HEK293 (cell line): ENCODE results near the gene AGR2.

ENCODE experiments used
- CTCF ChIA-PET: fragments of 350-600 bp; formaldehyde crosslinking; extraction: SDS; loops from one replicate; lab custom pipeline; 2021; ENCODE audit warnings: antibody characterized with exemption; lab: Yijun Ruan, JAX
- POLR2A ChIA-PET: fragments of 300-600 bp; formaldehyde crosslinking; extraction: SDS; loops from one replicate; lab custom pipeline; 2020; ENCODE audit warnings: antibody characterized with exemption, inconsistent platforms; lab: Yijun Ruan, JAX
- H3K27ac ChIP-seq: fragments of 200-500 bp; sonication (Bioruptor generic); 2 replicates; pipeline ENCODE4 v1.5.1; 2014; ENCODE audit warnings: low read depth, low read length, control low read depth, inconsistent platforms; ENCODE audit errors: extremely low read depth
- H3K36me3 ChIP-seq, 2 experiments: fragments of 200-500 bp in 1 of 2; sonication (Bioruptor generic) in 1 of 2; 1 replicate in 1 of 2; 2 replicates in 1 of 2; pipeline ENCODE4 v1.5.1; 2014 to 2017; ENCODE audit warnings: inconsistent platforms in 2 of 2, low read length in 2 of 2; ENCODE audit not compliant: control insufficient read depth in 2 of 2, insufficient read depth in 1 of 2
- H3K4me1 ChIP-seq: fragments of 200-500 bp; sonication (Bioruptor generic); 2 replicates; pipeline ENCODE4 v1.5.1; 2014; ENCODE audit warnings: mild to moderate bottlenecking, low read length, inconsistent platforms; ENCODE audit not compliant: control insufficient read depth, insufficient read depth
- H3K4me3 ChIP-seq: 2 replicates; pipeline ENCODE4 v1.5.1; 2011; ENCODE audit warnings: low read depth, mild to moderate bottlenecking, control low read depth, low read length, moderate library complexity
- H3K9me3 ChIP-seq: fragments of 200-500 bp; sonication (Bioruptor generic); 2 replicates; pipeline ENCODE4 v1.5.1; 2014; ENCODE audit warnings: low read depth, low read length, inconsistent platforms; ENCODE audit not compliant: control insufficient read depth, insufficient read depth
- GFI1B ChIP-seq: fragments of 450-650 bp; formaldehyde crosslinking; IDR thresholded peaks from 2 replicates; pipeline ENCODE4 v1.5.1; 2016; ENCODE audit warnings: missing biosample characterization, missing genetic modification characterization
- TRIM28 ChIP-seq: IDR thresholded peaks from 2 replicates; pipeline ENCODE4 v1.6.1; 2011; ENCODE audit warnings: low read length, control low read depth, borderline replicate concordance
- ZBTB17 ChIP-seq: fragments of 450-650 bp; formaldehyde crosslinking; IDR thresholded peaks from 2 replicates; pipeline ENCODE4 v1.5.1; 2016; ENCODE audit warnings: missing biosample characterization, missing genetic modification characterization
- ZBTB26 ChIP-seq: fragments of 450-650 bp; formaldehyde crosslinking; optimal IDR thresholded peaks from 2 replicates; pipeline ENCODE3; 2016; ENCODE audit warnings: missing biosample characterization, mild to moderate bottlenecking, missing genetic modification characterization
- ZBTB44 ChIP-seq: fragments of 450-650 bp; IDR thresholded peaks from 2 replicates; pipeline ENCODE4 v1.5.1; 2018; ENCODE audit warnings: missing biosample characterization, mild to moderate bottlenecking, missing genetic modification characterization
- ZBTB8A ChIP-seq: fragments of 450-650 bp; formaldehyde crosslinking; IDR thresholded peaks from 2 replicates; pipeline ENCODE4 v1.5.1; 2016; ENCODE audit warnings: missing biosample characterization, missing genetic modification characterization
- ZFP41 ChIP-seq: fragments of 450-650 bp; formaldehyde crosslinking; IDR thresholded peaks from 2 replicates; pipeline ENCODE4 v1.5.1; 2016; ENCODE audit warnings: missing biosample characterization, missing genetic modification characterization, borderline replicate concordance
- ZNF114 ChIP-seq: fragments of 450-650 bp; formaldehyde crosslinking; IDR thresholded peaks from 2 replicates; pipeline ENCODE4 v1.5.0; 2017; ENCODE audit warnings: missing biosample characterization, missing genetic modification characterization
- ZNF157 ChIP-seq: fragments of 450-650 bp; formaldehyde crosslinking; IDR thresholded peaks from 2 replicates; pipeline ENCODE4 v1.5.1; 2016; ENCODE audit warnings: missing biosample characterization, missing genetic modification characterization
- ZNF19 ChIP-seq: fragments of 450-650 bp; formaldehyde crosslinking; IDR thresholded peaks from 2 replicates; pipeline ENCODE4; 2016; ENCODE audit warnings: missing biosample characterization, missing genetic modification characterization, low read depth
- ZNF324 ChIP-seq: fragments of 450-650 bp; formaldehyde crosslinking; IDR thresholded peaks from 2 replicates; pipeline ENCODE4 v1.5.1; 2016; ENCODE audit warnings: missing biosample characterization, missing genetic modification characterization
- ZNF335 ChIP-seq: fragments of 450-650 bp; formaldehyde crosslinking; conservative IDR thresholded peaks from 2 replicates; pipeline ENCODE4 v1.5.1; 2016; ENCODE audit warnings: missing biosample characterization, missing genetic modification characterization
- ZNF350 ChIP-seq: fragments of 450-650 bp; formaldehyde crosslinking; IDR thresholded peaks from 2 replicates; pipeline ENCODE4 v1.5.0; 2017; ENCODE audit warnings: missing biosample characterization, mild to moderate bottlenecking, missing genetic modification characterization
- ZNF37A ChIP-seq: fragments of 450-650 bp; IDR thresholded peaks from 2 replicates; pipeline ENCODE4 v1.5.1; 2018; ENCODE audit warnings: missing biosample characterization, missing genetic modification characterization
- ZNF391 ChIP-seq: fragments of 450-650 bp; formaldehyde crosslinking; IDR thresholded peaks from 2 replicates; pipeline ENCODE4 v1.5.1; 2016; ENCODE audit warnings: low read depth, missing biosample characterization, missing genetic modification characterization, borderline replicate concordance
- ZNF423 ChIP-seq: fragments of 450-650 bp; formaldehyde crosslinking; IDR thresholded peaks from 2 replicates; pipeline ENCODE4 v1.5.1; 2016; ENCODE audit warnings: missing biosample characterization, missing genetic modification characterization
- ZNF521 ChIP-seq: fragments of 450-650 bp; formaldehyde crosslinking; IDR thresholded peaks from 2 replicates; pipeline ENCODE4 v1.5.1; 2017; ENCODE audit warnings: missing biosample characterization, mild to moderate bottlenecking, missing genetic modification characterization
- ZNF558 ChIP-seq: fragments of 450-650 bp; formaldehyde crosslinking; IDR thresholded peaks from 2 replicates; pipeline ENCODE4 v1.5.1; 2016; ENCODE audit warnings: missing biosample characterization, missing genetic modification characterization
- ZNF571 ChIP-seq: fragments of 450-650 bp; formaldehyde crosslinking; IDR thresholded peaks from 2 replicates; pipeline ENCODE4 v1.5.0; 2017; ENCODE audit warnings: missing biosample characterization, missing genetic modification characterization
- ZNF629 ChIP-seq: fragments of 450-650 bp; formaldehyde crosslinking; IDR thresholded peaks from 2 replicates; pipeline ENCODE4 v1.5.1; 2017; ENCODE audit warnings: missing biosample characterization, missing genetic modification characterization
- ZNF660 ChIP-seq: fragments of 450-650 bp; IDR thresholded peaks from 2 replicates; pipeline ENCODE4 v1.5.1; 2018; ENCODE audit warnings: missing biosample characterization, mild to moderate bottlenecking, missing genetic modification characterization
- ZSCAN16 ChIP-seq: fragments of 450-650 bp; formaldehyde crosslinking; IDR thresholded peaks from 2 replicates; pipeline ENCODE4 v1.5.1; 2016; ENCODE audit warnings: missing biosample characterization, missing genetic modification characterization
- ZSCAN4 ChIP-seq: fragments of 450-650 bp; formaldehyde crosslinking; IDR thresholded peaks from 2 replicates; pipeline ENCODE4 v1.5.1; 2017; ENCODE audit warnings: missing biosample characterization, missing genetic modification characterization
- TF ChIP-seq, protein P1 (sequence below): fragments of 450-650 bp; formaldehyde crosslinking; IDR thresholded peaks from 2 replicates; pipeline ENCODE4 v1.5.1; 2017; ENCODE audit warnings: missing biosample characterization, missing genetic modification characterization
- TF ChIP-seq, protein P2 (sequence below): fragments of 450-650 bp; formaldehyde crosslinking; IDR thresholded peaks from 2 replicates; pipeline ENCODE4 v1.5.1; 2016; ENCODE audit warnings: missing biosample characterization, missing genetic modification characterization

AGR2 gene

DNA sequence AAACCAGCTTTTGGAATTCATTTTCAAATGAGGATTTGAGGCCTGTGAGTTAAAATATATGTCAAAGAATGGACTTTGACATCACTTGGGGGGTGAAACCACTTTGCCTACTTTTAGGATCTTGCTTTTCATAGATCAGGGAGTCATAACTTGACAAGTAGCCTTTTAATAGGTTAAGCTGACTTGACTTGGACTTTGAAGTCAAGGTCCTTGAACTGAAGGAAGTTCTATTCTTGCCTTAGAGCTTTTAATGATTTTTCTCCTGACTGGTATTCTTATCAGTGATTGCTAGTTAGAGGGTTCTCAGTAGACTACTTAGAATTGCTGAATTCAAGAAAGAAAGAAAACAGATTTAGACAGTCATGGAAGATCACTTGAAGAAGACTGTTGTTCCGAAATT is 17.7 kb downstream of the AGR2 start:
- H3K27ac ChIP-seq: no peak overlapping the region
- no peaks in the 10 kb centered on the region for H3K36me3 ChIP-seq
- no peak overlapping the region for H3K4me3 ChIP-seq
- no peaks in the 10 kb centered on the region for H3K4me1 ChIP-seq
- no peak for TF ChIP-seq ZNF391 (tag by site-specific recombination)
- TF ChIP-seq, protein P1, sequence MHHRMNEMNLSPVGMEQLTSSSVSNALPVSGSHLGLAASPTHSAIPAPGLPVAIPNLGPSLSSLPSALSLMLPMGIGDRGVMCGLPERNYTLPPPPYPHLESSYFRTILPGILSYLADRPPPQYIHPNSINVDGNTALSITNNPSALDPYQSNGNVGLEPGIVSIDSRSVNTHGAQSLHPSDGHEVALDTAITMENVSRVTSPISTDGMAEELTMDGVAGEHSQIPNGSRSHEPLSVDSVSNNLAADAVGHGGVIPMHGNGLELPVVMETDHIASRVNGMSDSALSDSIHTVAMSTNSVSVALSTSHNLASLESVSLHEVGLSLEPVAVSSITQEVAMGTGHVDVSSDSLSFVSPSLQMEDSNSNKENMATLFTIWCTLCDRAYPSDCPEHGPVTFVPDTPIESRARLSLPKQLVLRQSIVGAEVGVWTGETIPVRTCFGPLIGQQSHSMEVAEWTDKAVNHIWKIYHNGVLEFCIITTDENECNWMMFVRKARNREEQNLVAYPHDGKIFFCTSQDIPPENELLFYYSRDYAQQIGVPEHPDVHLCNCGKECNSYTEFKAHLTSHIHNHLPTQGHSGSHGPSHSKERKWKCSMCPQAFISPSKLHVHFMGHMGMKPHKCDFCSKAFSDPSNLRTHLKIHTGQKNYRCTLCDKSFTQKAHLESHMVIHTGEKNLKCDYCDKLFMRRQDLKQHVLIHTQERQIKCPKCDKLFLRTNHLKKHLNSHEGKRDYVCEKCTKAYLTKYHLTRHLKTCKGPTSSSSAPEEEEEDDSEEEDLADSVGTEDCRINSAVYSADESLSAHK (tag by site-specific recombination): no peak
- TF ChIP-seq ZSCAN4 (tag by site-specific recombination): no peak
- TF ChIP-seq ZNF629 (tag by site-specific recombination): no peak
- no peak for TF ChIP-seq ZNF423 (tag by site-specific recombination)
- TF ChIP-seq ZNF350 (tag by site-specific recombination): no peak
- TF ChIP-seq ZNF660 (tag by site-specific recombination): no peak
- no peak for TF ChIP-seq ZNF324 (tag by site-specific recombination)
- no peak for TF ChIP-seq ZNF157 (tag by site-specific recombination)
- no peak for TF ChIP-seq TRIM28
- TF ChIP-seq ZNF37A (tag by site-specific recombination): no peak
- TF ChIP-seq ZNF571: no peak
- no peak for TF ChIP-seq ZNF335 (tag by site-specific recombination)
- TF ChIP-seq ZFP41: no peak
- no peak for TF ChIP-seq ZBTB44 (tag by site-specific recombination)
- TF ChIP-seq ZNF114: no peak
- TF ChIP-seq ZBTB17: no peak
- no peak for TF ChIP-seq ZNF558 (tag by site-specific recombination)
- ChIA-PET CTCF (interaction anchor here (1.0 to 1.6 kb wide), 2 partner anchors 14 to 17 kb away, joined by 3 to 4 read pairs; no protein-coding TSS in a partner anchor), POLR2A (no interaction called here)
- no peaks in the 10 kb centered on the region for H3K9me3 ChIP-seq

DNA sequence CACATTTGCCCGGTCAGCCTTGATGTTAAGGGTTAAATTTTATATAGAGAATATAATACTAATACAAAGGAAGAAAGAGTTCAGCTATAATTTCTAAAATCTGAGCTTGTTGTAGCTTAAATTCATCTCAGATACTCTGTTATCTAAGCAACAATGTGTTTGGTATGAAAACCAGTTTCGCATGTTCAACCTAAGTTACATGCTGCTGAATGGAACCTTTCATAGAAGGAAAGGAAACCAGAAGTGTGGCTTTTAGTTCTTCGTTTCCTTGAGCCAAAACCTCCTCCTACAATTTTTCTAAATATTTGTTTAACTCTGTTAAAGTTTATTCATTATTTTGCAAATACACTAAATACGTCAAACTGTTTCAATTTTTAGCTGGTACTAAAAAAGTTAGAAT is 18.5 kb downstream of the AGR2 start:
- H3K4me3 ChIP-seq: no peak overlapping the region
- no peaks in the 10 kb centered on the region for H3K36me3 ChIP-seq
- no peaks in the 10 kb centered on the region for H3K9me3 ChIP-seq
- TF ChIP-seq ZNF521: no peak
- no peak for TF ChIP-seq ZSCAN16
- TF ChIP-seq ZBTB8A (tag by site-specific recombination): no peak
- TF ChIP-seq ZNF660 (tag by site-specific recombination): no peak
- TF ChIP-seq GFI1B (tag by site-specific recombination): no peak
- TF ChIP-seq ZBTB26 (tag by site-specific recombination): no peak
- TF ChIP-seq, protein P2, sequence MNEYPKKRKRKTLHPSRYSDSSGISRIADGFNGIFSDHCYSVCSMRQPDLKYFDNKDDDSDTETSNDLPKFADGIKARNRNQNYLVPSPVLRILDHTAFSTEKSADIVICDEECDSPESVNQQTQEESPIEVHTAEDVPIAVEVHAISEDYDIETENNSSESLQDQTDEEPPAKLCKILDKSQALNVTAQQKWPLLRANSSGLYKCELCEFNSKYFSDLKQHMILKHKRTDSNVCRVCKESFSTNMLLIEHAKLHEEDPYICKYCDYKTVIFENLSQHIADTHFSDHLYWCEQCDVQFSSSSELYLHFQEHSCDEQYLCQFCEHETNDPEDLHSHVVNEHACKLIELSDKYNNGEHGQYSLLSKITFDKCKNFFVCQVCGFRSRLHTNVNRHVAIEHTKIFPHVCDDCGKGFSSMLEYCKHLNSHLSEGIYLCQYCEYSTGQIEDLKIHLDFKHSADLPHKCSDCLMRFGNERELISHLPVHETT (tag by site-specific recombination): no peak
- TF ChIP-seq ZNF19 (tag by site-specific recombination): no peak
- POLR2A ChIA-PET: no interaction called here
- H3K4me1 ChIP-seq: no peaks in the 10 kb centered on the region
- H3K27ac ChIP-seq: no peak overlapping the region
- CTCF ChIA-PET: interaction anchor here (0.6 to 1.0 kb wide), 2 partner anchors 17 to 132 kb away, joined by 3 read pairs; no protein-coding TSS in a partner anchor
